MCF 10A (cell line): ENCODE measurements around the gene EGFL7. TPM values are rescaled to one million over a fixed set of nuclear protein-coding genes. Genes with fewer than 3 reads are reported as not detected.

Experiments
- BruUV-seq: library from RNA; stranded (reverse); fragments of 400-500 nt; replicated peaks from 2 replicates; lab custom pipeline; 2021; lab: Mats Ljungman, UMichigan
- CTCF ChIA-PET: fragments of 300-600 bp; sonication (Branson Sonifier 250); formaldehyde crosslinking; extraction: SDS; loops from one replicate; lab custom pipeline; 2021; ENCODE audit warnings: antibody characterized with exemption, inconsistent platforms; lab: Yijun Ruan, JAX
- POLR2A ChIA-PET: fragments of 300-600, 350-650 bp; sonication (Branson Sonifier 250); formaldehyde crosslinking; extraction: SDS; loops from one replicate; lab custom pipeline; 2020; ENCODE audit warnings: antibody characterized with exemption, inconsistent platforms; lab: Yijun Ruan, JAX
- DNase-seq: peaks from one replicate; pipeline ENCODE4 v3.0.0-alpha.2; 2018; ENCODE audit not compliant: unreplicated experiment
- H3K27ac Mint-ChIP-seq: one replicate; pipeline ENCODE4 v1.8.0; 2022; ENCODE audit warnings: mild to moderate bottlenecking, low read depth, mixed read lengths; ENCODE audit not compliant: unreplicated experiment
- H3K27me3 Mint-ChIP-seq: one replicate; pipeline ENCODE4 v1.8.0; 2022; ENCODE audit warnings: mixed read lengths; ENCODE audit not compliant: insufficient read depth, unreplicated experiment
- H3K36me3 Mint-ChIP-seq: one replicate; pipeline ENCODE4 v1.8.0; 2022; ENCODE audit warnings: mild to moderate bottlenecking, moderate library complexity, mixed read lengths; ENCODE audit not compliant: insufficient read depth, unreplicated experiment
- H3K4me1 Mint-ChIP-seq: one replicate; pipeline ENCODE4 v1.8.0; 2022; ENCODE audit warnings: mixed read lengths; ENCODE audit not compliant: insufficient read depth, unreplicated experiment
- H3K4me3 Mint-ChIP-seq: one replicate; pipeline ENCODE4 v1.8.0; 2022; ENCODE audit warnings: mild to moderate bottlenecking, moderate library complexity, mixed read lengths; ENCODE audit not compliant: unreplicated experiment
- H3K9me3 Mint-ChIP-seq: one replicate; pipeline ENCODE4 v1.8.0; 2022; ENCODE audit warnings: mixed read lengths; ENCODE audit not compliant: unreplicated experiment
- CTCF ChIP-seq: fragments of 200-600 bp; IDR thresholded peaks from one replicate; pipeline ENCODE4 v1.8.0; 2022; ENCODE audit warnings: antibody characterized with exemption, mild to moderate bottlenecking; ENCODE audit not compliant: unreplicated experiment
- intact Hi-C: fragments of 100-400 bp; cut with micrococcal nuclease; formaldehyde crosslinking; loops from 2 replicates; pipeline ENCODE4 v1.14.1; 2022
- total RNA-seq: library from RNA; stranded (reverse); gene quantifications from 2 replicates; pipeline ENCODE4 v1.2.3, GENCODE V29; 2022

Gene EGFL7
- total RNA-seq, 1 experiment from 2014 or later, result 3.9 TPM

DNA sequence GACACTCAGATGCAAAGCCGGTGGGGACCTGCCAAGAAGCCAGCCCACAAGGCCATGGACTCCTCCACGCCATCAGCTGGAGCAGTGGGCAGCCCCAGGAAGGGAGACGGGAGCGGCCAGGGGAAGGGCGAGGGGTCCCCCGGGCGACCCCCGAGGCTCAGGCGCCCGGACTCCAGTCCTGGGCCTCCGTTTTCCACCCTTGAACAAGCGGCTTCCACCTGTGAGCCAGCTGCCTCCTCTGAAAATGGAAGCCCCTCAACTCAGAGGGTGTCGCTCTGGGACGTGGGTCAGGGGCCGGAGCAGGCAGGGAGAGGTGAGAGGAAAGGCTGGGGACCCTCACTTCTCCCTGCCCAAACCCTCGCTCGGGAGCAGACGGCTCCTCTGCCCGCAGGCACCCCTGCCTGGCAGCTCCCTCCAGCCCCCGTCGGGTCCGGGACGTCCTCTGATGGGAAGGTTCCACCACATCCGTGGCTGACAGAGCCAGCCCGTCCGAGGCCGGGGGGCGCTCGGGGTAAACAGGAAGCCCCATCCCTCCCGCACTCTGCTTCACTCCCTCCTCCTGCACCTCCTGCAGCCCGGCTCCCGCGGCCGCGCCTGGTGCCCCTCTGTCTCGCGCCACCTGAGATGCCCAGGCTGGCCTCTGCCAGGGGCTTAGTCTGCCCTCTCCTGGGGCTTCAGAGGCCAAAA, 3.7 kb upstream of the EGFL7 start:
- CTCF ChIA-PET, result interaction anchor here (0.7 kb wide), 1 partner anchor 113 kb away, joined by 4 read pairs; no protein-coding TSS in a partner anchor
- H3K27ac Mint-ChIP-seq, result no peak overlapping the region
- no TSS peak for BruUV-seq
- H3K4me1 Mint-ChIP-seq, result no peaks in the 10 kb centered on the region
- POLR2A ChIA-PET, result no interaction called here
- no peak for DNase-seq
- intact Hi-C loops, result no loop called here
- no peak for TF ChIP-seq CTCF
- H3K9me3 Mint-ChIP-seq, result no peaks in the 10 kb centered on the region
- no peaks in the 10 kb centered on the region for H3K36me3 Mint-ChIP-seq
- no peak overlapping the region for H3K4me3 Mint-ChIP-seq
- H3K27me3 Mint-ChIP-seq, result peaks cover 20% of the 10 kb centered on the region

- BruUV-seq, result no TSS peak
- no peaks in the 10 kb centered on the region for H3K9me3 Mint-ChIP-seq
- CTCF ChIA-PET, result interaction anchor here (1.3 kb wide), 1 partner anchor 13 kb away, joined by 3 read pairs; no protein-coding TSS in a partner anchor
- H3K4me3 Mint-ChIP-seq, result no peak overlapping the region
- no peak for DNase-seq
- POLR2A ChIA-PET, result no interaction called here
- H3K4me1 Mint-ChIP-seq, result no peaks in the 10 kb centered on the region
- H3K36me3 Mint-ChIP-seq, result no peaks in the 10 kb centered on the region
- TF ChIP-seq CTCF, result no peak
- peaks cover 20% of the 10 kb centered on the region for H3K27me3 Mint-ChIP-seq
- intact Hi-C loops, result no loop called here
- no peak overlapping the region for H3K27ac Mint-ChIP-seq
These were observed 2.6 kb upstream of the EGFL7 start for GRCh38 chr9:136659861-136660784.

- POLR2A ChIA-PET, result no interaction called here
- H3K9me3 Mint-ChIP-seq, result no peaks in the 10 kb centered on the region
- DNase-seq, result no peak
- H3K27ac Mint-ChIP-seq, result no peak overlapping the region
- no peak overlapping the region for H3K4me3 Mint-ChIP-seq
- intact Hi-C loops, result no loop called here
- BruUV-seq, result no TSS peak
- H3K4me1 Mint-ChIP-seq, result no peaks in the 10 kb centered on the region
- no peak for TF ChIP-seq CTCF
- H3K27me3 Mint-ChIP-seq, result peaks cover 20% of the 10 kb centered on the region
- no peaks in the 10 kb centered on the region for H3K36me3 Mint-ChIP-seq
- CTCF ChIA-PET, result no interaction called here
These were observed 1.7 kb upstream of the EGFL7 start for GRCh38 chr9:136660971-136661550.
